SK-N-SH (cell line): Measurements from ENCODE around the gene TRPC4AP. TPM values are rescaled to one million over a fixed set of nuclear protein-coding genes. Genes with fewer than 3 reads are reported as not detected.

Experiments
- CTCF ChIA-PET: fragments of 300-600, 350-600 bp; formaldehyde crosslinking; extraction: SDS; loops from one replicate; lab custom pipeline; 2021; lab: Yijun Ruan, JAX
- POLR2A ChIA-PET: fragments of 350-600 bp; sonication (Branson Sonifier 250); formaldehyde crosslinking; extraction: SDS; loops from one replicate; lab custom pipeline; 2020; ENCODE audit warnings: antibody characterized with exemption, inconsistent platforms; lab: Yijun Ruan, JAX
- DNase-seq: peaks from one replicate; pipeline ENCODE4 v3.0.0; 2012
- H2AFZ ChIP-seq: fragments of 200-600 bp; sonication (generic); 2 replicates; pipeline ENCODE4 v1.8.1; 2016; ENCODE audit warnings: antibody characterized with exemption, mild to moderate bottlenecking, low read depth
- H3F3A ChIP-seq: fragments of 200-600 bp; sonication (generic); replicated peaks from 2 replicates; pipeline ENCODE3; 2016; ENCODE audit warnings: antibody characterized with exemption, mild to moderate bottlenecking; ENCODE audit not compliant: insufficient read depth
- H3K27ac ChIP-seq, 2 experiments: fragments of 200-500 bp in 1 of 2; fragments of 200-600 bp in 1 of 2; sonication (Bioruptor generic) in 1 of 2; sonication (generic), shearing (Covaris generic) in 1 of 2; 2 replicates each; pipeline versions ENCODE4 v1.5.1 to v1.6.1; 2014 to 2016; ENCODE audit warnings: low read depth in 2 of 2, inconsistent platforms in 1 of 2, low read length in 1 of 2, mild to moderate bottlenecking in 1 of 2, mixed read lengths in 1 of 2
- H3K27me3 ChIP-seq: fragments of 200-600 bp; sonication (generic), shearing (Covaris generic); 2 replicates; pipeline ENCODE4 v1.6.1; 2016; ENCODE audit warnings: mixed run types; ENCODE audit not compliant: insufficient read depth
- H3K36me3 ChIP-seq, 2 experiments: fragments of 200-500 bp in 1 of 2; fragments of 200-600 bp in 1 of 2; sonication (Bioruptor generic) in 1 of 2; sonication (generic) in 1 of 2; replicated peaks in 1 of 2; 2 replicates each; pipeline versions ENCODE3 to v1.5.1; 2014 to 2016; ENCODE audit warnings: low read length in 1 of 2, mild to moderate bottlenecking in 1 of 2; ENCODE audit not compliant: insufficient read depth in 2 of 2, control insufficient read depth in 1 of 2
- H3K4me1 ChIP-seq, 2 experiments: fragments of 200-500 bp in 1 of 2; fragments of 200-600 bp in 1 of 2; sonication (Bioruptor generic) in 1 of 2; sonication (generic), shearing (Covaris generic) in 1 of 2; 2 replicates each; pipeline versions ENCODE4 v1.5.1 to v1.6.1; 2014 to 2016; ENCODE audit warnings: low read depth in 1 of 2, low read length in 1 of 2, mixed run types in 1 of 2; ENCODE audit not compliant: insufficient read depth in 2 of 2, control insufficient read depth in 1 of 2
- H3K4me2 ChIP-seq: fragments of 200-600 bp; sonication (generic), shearing (Covaris generic); 2 replicates; pipeline ENCODE4 v1.6.1; 2017; ENCODE audit warnings: mixed run types
- H3K4me3 ChIP-seq, 2 experiments: fragments of 200-500 bp in 1 of 2; fragments of 200-600 bp in 1 of 2; sonication (Bioruptor generic) in 1 of 2; sonication (generic), shearing (Covaris generic) in 1 of 2; 2 replicates each; pipeline versions ENCODE4 v1.5.1 to v1.8.1; 2014 to 2016; ENCODE audit warnings: low read depth in 2 of 2, inconsistent platforms in 1 of 2, low read length in 1 of 2, mild to moderate bottlenecking in 1 of 2, mixed read lengths in 1 of 2, moderate library complexity in 1 of 2
- H3K79me2 ChIP-seq: fragments of 200-600 bp; sonication (generic); 2 replicates; pipeline ENCODE4 v1.8.1; 2017; ENCODE audit warnings: mild to moderate bottlenecking; ENCODE audit not compliant: insufficient read depth
- H3K9ac ChIP-seq: fragments of 200-600 bp; sonication (generic); 2 replicates; pipeline ENCODE4 v1.6.1; 2017; ENCODE audit warnings: mixed run types
- H3K9me2 ChIP-seq: fragments of 200-600 bp; sonication (generic); 2 replicates; pipeline ENCODE4 v1.6.1; 2017; ENCODE audit warnings: mixed run types
- H3K9me3 ChIP-seq: fragments of 200-600 bp; sonication (generic); 2 replicates; pipeline ENCODE4 v1.6.1; 2017; ENCODE audit warnings: mixed run types, mild to moderate bottlenecking, moderate library complexity
- H4K20me1 ChIP-seq: fragments of 200-600 bp; sonication (generic); 2 replicates; pipeline ENCODE4 v1.6.1; 2017; ENCODE audit warnings: mild to moderate bottlenecking, mixed run types; ENCODE audit not compliant: insufficient read depth
- ELF1 ChIP-seq: IDR thresholded peaks from 2 replicates; pipeline ENCODE4 v1.4.0; 2012
- EZH2phosphoT487 ChIP-seq: fragments of 200-600 bp; sonication (generic); IDR thresholded peaks from 2 replicates; pipeline ENCODE4 v1.6.1; 2017; ENCODE audit warnings: low read depth, mixed run types, mild to moderate bottlenecking, antibody characterized with exemption, moderate library complexity, borderline replicate concordance
- FOXJ3 ChIP-seq: sonication (generic); formaldehyde crosslinking; IDR thresholded peaks from 2 replicates; pipeline ENCODE4 v1.5.1; 2020; ENCODE audit warnings: mild to moderate bottlenecking, missing genetic modification reagents
- GATA2 ChIP-seq: sonication (generic); formaldehyde crosslinking; IDR thresholded peaks from 2 replicates; pipeline ENCODE4 v1.5.0; 2020; ENCODE audit warnings: mild to moderate bottlenecking, missing genetic modification reagents
- IRF3 ChIP-seq: fragments of 150-350 bp; IDR thresholded peaks from 2 replicates; pipeline ENCODE4 v1.6.1; 2016; ENCODE audit warnings: mild to moderate bottlenecking, low read depth, low read length
- MXI1 ChIP-seq: IDR thresholded peaks from 2 replicates; pipeline ENCODE4 v1.6.1; 2012; ENCODE audit warnings: mild to moderate bottlenecking, low read depth, low read length, improper control_type of control experiment
- NFIC ChIP-seq: IDR thresholded peaks from 2 replicates; pipeline ENCODE4 v1.4.0; 2012; ENCODE audit warnings: borderline replicate concordance
- NRF1 ChIP-seq: IDR thresholded peaks from 2 replicates; pipeline ENCODE4 v1.6.1; 2012; ENCODE audit warnings: low read depth, mild to moderate bottlenecking, low read length
- POLR2AphosphoS5 ChIP-seq: IDR thresholded peaks from 2 replicates; pipeline ENCODE4 v1.6.1; 2012; ENCODE audit warnings: low read depth, low read length
- RAD21 ChIP-seq: IDR thresholded peaks from 2 replicates; pipeline ENCODE4 v1.6.1; 2012; ENCODE audit warnings: mild to moderate bottlenecking, low read length
- RCOR1 ChIP-seq: fragments of 150-350 bp; IDR thresholded peaks from 2 replicates; pipeline ENCODE4 v1.6.1; 2017; ENCODE audit warnings: antibody characterized with exemption, low read length
- REST ChIP-seq: IDR thresholded peaks from 2 replicates; pipeline ENCODE4 v1.6.1; 2012; ENCODE audit warnings: mild to moderate bottlenecking, low read depth, low read length, moderate library complexity
- SIN3A ChIP-seq: IDR thresholded peaks from 2 replicates; pipeline ENCODE4 v1.6.1; 2012; ENCODE audit warnings: low read depth, mild to moderate bottlenecking, low read length, moderate library complexity, borderline replicate concordance
- TAF1 ChIP-seq: IDR thresholded peaks from 2 replicates; pipeline ENCODE4 v1.6.1; 2012; ENCODE audit warnings: low read depth, mild to moderate bottlenecking, low read length, moderate library complexity, borderline replicate concordance
- TCF12 ChIP-seq: IDR thresholded peaks from 2 replicates; pipeline ENCODE4 v1.4.0; 2012
- TEAD4 ChIP-seq: IDR thresholded peaks from 2 replicates; pipeline ENCODE4 v1.4.0; 2012; ENCODE audit warnings: mild to moderate bottlenecking, borderline replicate concordance; ENCODE audit not compliant: insufficient read depth
- USF2 ChIP-seq: fragments of 150-350 bp; IDR thresholded peaks from 2 replicates; pipeline ENCODE4 v1.6.1; 2017; ENCODE audit warnings: antibody characterized with exemption, low read length, low read depth, borderline replicate concordance
- YY1 ChIP-seq: IDR thresholded peaks from 2 replicates; pipeline ENCODE4 v1.4.0; 2012; ENCODE audit warnings: low read depth, mild to moderate bottlenecking
- WGBS: methylation state at CpG from one replicate; pipeline ENCODE4 v1.1.6; 2017; ENCODE audit warnings: low lambda C conversion rate; 5-methylcytosine and 5-hydroxymethylcytosine counted together
- polyA plus RNA-seq, 3 experiments: library from polyadenylated mRNA; depleted of rRNA; stranded (reverse); fragments of >200 nt; gene quantifications; 2 replicates each; pipeline ENCODE4 v1.2.3, GENCODE V29; 2012
- TF ChIP-seq, protein P1 (sequence below): IDR thresholded peaks from 2 replicates; pipeline ENCODE4 v1.4.0; 2012; ENCODE audit warnings: low read depth

TRPC4AP gene
- polyA plus RNA-seq, 1 of the 3 experiments (the other 2 are of a cell fraction), result 57.4 TPM

DNA sequence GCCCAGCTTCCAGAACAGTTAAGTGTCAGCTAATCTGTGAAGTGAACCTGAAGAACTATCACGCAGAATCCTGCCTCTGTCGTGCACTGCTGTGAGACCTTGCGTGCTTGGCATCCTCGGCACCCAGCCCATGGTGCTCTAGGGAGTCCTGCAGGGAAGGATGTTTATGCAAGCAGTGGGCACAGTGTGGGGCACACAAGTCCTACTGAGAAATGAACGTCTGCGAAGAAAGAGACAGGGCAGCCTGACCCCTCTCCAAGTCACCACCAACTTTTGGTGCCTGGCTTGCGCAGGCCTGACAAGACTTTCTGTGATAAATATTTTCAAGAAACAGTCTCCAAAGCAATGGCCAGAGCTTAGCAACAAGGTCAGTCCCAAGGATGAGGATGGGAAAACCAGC, 69.0 kb downstream of the TRPC4AP start:
- Histone ChIP-seq H3K9me3 (no peaks in the 10 kb centered on the region), H3K9ac (no peak overlapping the region), H3K4me1 (no peaks in the 10 kb centered on the region), H3K36me3 (peaks cover 48 to 50% of the 10 kb centered on the region in 2 experiments), H3K4me3 (no peak overlapping the region), H3K79me2 (no peaks in the 10 kb centered on the region), H3K27ac (no peak overlapping the region), H4K20me1 (no peaks in the 10 kb centered on the region), H2AFZ (no peak overlapping the region), H3K27me3 (no peaks in the 10 kb centered on the region), H3F3A (peaks cover 3% of the 10 kb centered on the region), H3K4me2 (no peak overlapping the region), H3K9me2 (no peaks in the 10 kb centered on the region)
- no peak for TF ChIP-seq USF2
- TF ChIP-seq POLR2AphosphoS5, result no peak
- TF ChIP-seq IRF3, result no peak
- TF ChIP-seq YY1, result no peak
- no peak for TF ChIP-seq RCOR1
- no peak for TF ChIP-seq MXI1
- TF ChIP-seq, protein P1, sequence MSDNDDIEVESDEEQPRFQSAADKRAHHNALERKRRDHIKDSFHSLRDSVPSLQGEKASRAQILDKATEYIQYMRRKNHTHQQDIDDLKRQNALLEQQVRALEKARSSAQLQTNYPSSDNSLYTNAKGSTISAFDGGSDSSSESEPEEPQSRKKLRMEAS, result no peak
- no peak for TF ChIP-seq REST
- no peak for TF ChIP-seq RAD21
- TF ChIP-seq TEAD4, result no peak
- no peak for TF ChIP-seq EZH2phosphoT487
- no peak for TF ChIP-seq SIN3A
- no peak for TF ChIP-seq FOXJ3
- no peak for TF ChIP-seq TAF1
- no peak for TF ChIP-seq GATA2 (CRISPR knock-in tag)
- no peak for TF ChIP-seq NFIC
- TF ChIP-seq TCF12, result no peak
- TF ChIP-seq NRF1, result no peak
- TF ChIP-seq ELF1, result no peak
- WGBS, result 97% methylated on average over 7 of the region's 7 CpGs
- DNase-seq, result no peak
- ChIA-PET CTCF (no interaction called here), POLR2A (no interaction called here)
